Fibroblast of pulmonary artery (primary cell): ENCODE results near the gene STOML1.

Experiments
- DNase-seq: peaks from one replicate; pipeline ENCODE4 v3.0.0-alpha.2; 2010; ENCODE audit warnings: low read depth
- H3K4me3 ChIP-seq: replicated peaks from 2 replicates; pipeline ENCODE4 v1.5.1; 2011; ENCODE audit warnings: low read depth, mild to moderate bottlenecking, control low read depth, low read length, moderate library complexity
- TF ChIP-seq, protein P1 (sequence below): IDR thresholded peaks from 2 replicates; pipeline ENCODE4 v1.5.1; 2011; ENCODE audit warnings: mild to moderate bottlenecking, control low read depth, low read length, inconsistent platforms; ENCODE audit errors: missing control alignments

The STOML1 gene

DNA sequence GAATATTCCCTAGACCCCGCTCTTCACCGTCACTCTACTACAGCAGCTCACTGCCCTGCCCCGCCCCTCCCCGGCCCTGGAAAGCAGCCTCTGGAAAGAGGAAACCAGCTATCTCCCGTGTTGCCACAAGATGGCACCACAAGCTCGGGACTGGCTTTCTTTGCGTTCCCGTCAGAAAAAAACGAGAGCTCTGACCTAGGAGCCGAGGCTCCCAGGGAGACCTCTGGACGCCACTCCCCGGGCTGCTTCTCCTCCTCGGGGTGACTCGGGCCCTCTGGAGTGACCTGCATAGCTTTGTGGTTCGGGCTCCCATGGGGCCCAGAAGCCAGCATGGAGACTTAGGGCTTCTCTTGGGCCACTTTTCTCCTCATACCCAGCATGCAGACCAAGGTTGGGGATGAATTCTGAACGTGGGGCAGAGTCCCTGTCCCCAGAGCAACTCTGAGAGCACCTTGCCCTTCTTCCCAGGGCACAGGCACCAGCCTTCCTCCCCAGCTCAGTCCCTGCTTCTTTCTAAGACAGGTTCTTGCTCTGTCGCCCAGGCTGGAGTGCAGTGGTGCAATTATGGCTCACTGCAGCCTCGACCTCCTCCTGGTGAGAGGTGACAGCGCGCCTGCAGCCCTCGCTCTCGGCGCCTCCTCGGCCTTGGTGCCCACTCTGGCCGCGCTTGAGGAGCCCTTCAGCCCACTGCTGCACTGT, 19.0 kb downstream of the STOML1 start:
- no peak overlapping the region for H3K4me3 ChIP-seq
- TF ChIP-seq, protein P1, sequence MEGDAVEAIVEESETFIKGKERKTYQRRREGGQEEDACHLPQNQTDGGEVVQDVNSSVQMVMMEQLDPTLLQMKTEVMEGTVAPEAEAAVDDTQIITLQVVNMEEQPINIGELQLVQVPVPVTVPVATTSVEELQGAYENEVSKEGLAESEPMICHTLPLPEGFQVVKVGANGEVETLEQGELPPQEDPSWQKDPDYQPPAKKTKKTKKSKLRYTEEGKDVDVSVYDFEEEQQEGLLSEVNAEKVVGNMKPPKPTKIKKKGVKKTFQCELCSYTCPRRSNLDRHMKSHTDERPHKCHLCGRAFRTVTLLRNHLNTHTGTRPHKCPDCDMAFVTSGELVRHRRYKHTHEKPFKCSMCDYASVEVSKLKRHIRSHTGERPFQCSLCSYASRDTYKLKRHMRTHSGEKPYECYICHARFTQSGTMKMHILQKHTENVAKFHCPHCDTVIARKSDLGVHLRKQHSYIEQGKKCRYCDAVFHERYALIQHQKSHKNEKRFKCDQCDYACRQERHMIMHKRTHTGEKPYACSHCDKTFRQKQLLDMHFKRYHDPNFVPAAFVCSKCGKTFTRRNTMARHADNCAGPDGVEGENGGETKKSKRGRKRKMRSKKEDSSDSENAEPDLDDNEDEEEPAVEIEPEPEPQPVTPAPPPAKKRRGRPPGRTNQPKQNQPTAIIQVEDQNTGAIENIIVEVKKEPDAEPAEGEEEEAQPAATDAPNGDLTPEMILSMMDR: peak; percentile 85
- DNase-seq: peak; percentile 87

DNA sequence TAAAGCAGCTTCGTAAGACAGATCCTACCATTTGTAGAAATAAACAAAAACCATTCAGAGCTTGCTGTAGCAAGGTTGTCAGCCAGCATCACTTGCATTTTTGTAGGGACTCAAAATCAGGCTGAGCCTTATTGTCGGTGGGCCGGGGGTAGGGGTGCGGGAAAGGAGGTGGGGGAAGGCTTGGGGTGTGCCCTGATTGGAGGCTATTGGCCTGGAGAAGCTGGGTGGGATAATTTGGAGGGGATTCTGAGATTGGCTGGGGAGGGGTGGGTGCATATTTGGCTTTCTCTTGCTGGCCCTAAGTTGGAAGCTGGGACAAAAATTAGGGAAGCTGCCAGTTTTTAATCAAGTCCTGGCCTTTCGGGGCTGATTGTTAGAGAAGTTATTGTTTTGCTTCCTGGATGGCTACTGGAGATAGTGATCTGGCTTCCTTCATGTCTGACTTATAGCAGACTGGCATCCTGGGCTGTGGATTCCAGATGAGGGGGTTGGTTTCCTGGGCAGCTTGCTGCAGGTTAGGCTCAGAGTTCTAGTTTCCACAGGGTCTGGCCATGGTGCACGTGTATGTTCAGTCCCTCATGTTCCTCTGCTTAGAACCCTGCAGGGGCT, 22.8 kb downstream of the STOML1 start:
- DNase-seq: no peak
- TF ChIP-seq, protein P1: no peak
- H3K4me3 ChIP-seq: no peak overlapping the region

DNA sequence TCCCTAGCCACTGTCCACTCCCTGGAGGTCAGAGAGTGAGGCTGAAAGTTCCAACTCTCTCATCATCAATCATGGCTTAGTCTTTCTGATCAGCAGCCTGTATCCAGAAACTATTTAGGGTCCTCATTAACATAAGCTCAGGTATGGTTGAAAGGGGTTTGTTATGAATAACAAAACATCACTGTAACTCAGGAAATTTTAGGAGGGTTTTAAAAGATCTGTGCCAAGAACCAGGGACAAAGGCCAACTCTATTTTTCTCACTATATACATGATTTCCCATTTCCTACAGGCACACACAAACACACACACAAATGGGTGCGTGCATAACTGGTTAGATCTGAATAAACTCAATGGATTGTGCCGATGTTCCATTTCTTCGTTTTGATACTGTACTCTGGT, 23.6 kb downstream of the STOML1 start:
- TF ChIP-seq, protein P1: no peak
- H3K4me3 ChIP-seq: no peak overlapping the region
- no peak for DNase-seq

DNA sequence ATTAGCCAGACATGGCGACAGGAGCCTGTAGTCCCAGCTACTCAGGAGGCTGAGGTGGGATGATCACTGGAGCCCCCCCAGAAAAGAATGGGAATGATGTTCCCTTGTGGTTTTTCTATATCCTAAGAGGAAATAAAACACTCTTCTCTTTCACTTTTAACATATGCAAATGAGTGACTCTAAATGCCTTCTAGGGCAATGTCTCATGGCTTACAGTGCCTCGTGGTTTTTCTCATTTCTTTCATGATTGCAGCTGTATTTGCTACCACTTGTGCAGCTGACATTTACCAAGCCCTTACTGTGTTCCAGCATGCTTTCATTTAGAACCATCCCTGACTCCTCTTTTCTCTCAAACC, 26.4 kb downstream of the STOML1 start:
- TF ChIP-seq, protein P1: no peak
- no peak overlapping the region for H3K4me3 ChIP-seq
- no peak for DNase-seq

DNA sequence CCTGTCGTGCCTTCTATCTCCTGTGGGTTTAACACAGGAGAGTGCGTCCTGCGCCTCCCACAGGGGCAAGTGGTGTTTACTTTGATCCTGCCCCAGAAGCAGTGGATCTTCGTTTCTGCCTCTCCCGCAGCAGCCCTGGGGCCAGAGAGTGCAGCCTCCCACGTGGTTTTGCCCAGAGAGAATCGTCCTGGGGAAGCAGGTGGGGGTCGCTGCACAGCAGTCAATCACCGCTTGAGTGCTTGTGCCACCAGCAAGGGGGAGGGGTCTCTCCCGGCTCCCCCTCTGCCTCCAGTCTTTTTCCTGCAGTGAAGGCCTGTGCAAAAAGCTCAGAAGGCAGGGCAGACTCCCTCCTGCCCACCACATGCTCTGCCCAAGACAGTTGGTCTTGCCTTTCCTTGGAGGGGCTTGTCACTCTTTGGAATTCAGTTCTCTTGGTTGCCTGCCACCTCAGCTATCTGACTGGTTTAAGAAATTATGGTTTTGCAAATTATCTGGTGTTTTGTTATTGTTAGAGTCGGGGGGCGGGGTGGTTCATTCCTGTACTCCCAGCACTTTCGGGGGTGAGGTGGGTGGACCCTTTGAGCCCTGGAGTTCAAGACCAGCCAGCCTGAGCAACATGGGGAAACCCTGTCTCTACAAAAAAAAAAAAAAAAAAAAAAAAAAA, 26.9 kb downstream of the STOML1 start:
- no peak overlapping the region for H3K4me3 ChIP-seq
- TF ChIP-seq, protein P1: no peak
- DNase-seq: no peak

DNA sequence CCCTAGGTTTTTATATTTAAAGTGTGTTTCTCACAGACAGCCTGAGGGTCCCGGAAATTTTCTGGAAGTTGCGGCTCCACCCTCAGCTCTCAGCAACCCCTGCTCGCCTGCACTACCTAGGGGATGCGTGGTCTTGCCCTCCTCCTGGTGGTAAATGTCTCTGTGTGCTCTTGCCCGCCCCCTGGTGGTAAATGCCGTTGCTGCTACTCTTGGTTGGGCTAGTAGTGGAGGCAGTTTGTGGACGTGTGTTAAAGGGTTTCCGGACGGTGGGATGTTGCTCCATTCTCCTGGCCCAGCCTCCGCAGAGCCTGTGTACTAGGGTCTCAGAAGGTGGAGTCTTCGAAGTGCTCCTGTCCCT, 27.4 kb downstream of the STOML1 start:
- H3K4me3 ChIP-seq: no peak overlapping the region
- TF ChIP-seq, protein P1: peak; percentile 98
- DNase-seq: peak; percentile 84
